Activated CD8-positive, alpha-beta memory T cell treated with anti-CD3 and anti-CD28 coated beads for 24 hours (primary cell): ENCODE data around the gene PIK3R6.

ENCODE experiments used
- DNase-seq: peaks from one replicate; pipeline ENCODE4 v3.0.0-alpha.2; 2020

The PIK3R6 gene

GRCh38 chr17:8893621-8894201, 26.2 kb upstream of the PIK3R6 start:
- DNase-seq = no peak

DNA sequence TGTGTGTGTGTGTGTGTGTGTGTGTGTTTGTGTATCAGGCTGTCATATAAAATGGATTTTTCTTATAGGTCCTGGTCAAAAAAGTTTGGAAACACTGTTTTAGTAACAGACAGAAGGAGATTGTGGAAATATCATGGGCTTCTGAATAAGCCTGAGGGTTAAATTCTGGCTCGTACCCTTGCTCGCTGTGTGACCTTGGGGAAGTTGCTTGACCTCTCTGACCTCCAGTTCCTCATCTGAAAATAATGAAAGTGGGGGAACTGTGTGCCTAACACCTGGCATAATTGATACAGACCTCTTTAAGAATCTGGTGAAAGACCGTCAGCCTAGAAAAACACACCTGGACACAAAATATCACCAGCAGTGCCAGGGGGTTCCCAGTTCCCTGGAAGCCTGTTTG, 25.6 kb upstream of the PIK3R6 start:
- no peak for DNase-seq

- DNase-seq = no peak
These were observed 24.8 kb upstream of the PIK3R6 start for GRCh38 chr17:8892338-8892690.

DNA sequence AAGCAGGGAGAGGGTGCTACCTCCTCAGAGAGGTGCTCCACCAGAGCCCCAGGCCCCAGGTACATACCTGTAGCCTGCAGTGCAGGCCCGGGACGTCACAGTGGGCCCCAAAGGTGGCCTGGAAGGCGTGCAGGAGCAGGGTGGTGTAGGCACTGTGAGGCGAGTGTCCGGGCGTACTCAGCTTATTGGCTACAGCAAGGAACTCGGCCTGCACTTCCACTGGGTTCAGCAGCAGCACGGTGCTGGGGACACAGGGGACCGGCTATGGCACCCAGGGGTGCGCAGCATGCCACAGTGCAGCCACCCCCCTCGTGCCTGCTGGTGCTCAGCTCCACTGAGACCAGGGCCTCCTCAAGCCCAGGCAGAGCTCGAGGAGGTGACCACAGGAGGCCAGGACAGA, 23.2 kb upstream of the PIK3R6 start:
- DNase-seq = no peak

GRCh38 chr17:8889458-8890210, 22.2 kb upstream of the PIK3R6 start:
- DNase-seq = no peak

DNA sequence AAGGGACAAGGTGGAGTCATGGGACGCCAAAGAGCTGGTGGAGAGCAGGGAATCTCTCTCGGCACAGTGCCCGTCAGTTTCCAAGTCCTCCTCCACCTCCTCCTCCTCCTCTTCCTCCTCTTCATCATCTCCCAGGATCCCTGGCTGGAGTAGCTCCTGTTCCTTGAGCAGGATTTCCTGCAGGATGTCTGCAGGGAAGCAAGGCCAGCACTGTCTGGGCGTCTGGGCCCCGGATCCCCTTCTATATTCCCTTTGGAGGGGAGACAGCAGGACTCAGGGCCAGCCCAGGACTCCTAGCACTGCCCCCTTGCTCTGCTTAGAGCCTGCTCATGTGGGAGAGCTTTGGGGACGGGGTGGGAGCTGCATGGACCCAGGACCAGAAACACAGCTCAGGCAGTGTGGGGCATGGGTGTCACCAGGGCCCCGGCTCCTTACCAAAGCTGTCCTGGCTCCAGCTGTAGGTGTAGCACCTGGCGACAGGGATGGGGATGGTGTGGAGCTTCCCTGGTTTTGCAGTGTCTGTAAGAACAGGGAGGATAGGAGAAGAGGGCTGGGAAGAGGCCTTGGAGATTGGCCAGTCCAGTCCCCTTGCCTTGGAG, 21.3 kb upstream of the PIK3R6 start:
- DNase-seq = no peak

DNA sequence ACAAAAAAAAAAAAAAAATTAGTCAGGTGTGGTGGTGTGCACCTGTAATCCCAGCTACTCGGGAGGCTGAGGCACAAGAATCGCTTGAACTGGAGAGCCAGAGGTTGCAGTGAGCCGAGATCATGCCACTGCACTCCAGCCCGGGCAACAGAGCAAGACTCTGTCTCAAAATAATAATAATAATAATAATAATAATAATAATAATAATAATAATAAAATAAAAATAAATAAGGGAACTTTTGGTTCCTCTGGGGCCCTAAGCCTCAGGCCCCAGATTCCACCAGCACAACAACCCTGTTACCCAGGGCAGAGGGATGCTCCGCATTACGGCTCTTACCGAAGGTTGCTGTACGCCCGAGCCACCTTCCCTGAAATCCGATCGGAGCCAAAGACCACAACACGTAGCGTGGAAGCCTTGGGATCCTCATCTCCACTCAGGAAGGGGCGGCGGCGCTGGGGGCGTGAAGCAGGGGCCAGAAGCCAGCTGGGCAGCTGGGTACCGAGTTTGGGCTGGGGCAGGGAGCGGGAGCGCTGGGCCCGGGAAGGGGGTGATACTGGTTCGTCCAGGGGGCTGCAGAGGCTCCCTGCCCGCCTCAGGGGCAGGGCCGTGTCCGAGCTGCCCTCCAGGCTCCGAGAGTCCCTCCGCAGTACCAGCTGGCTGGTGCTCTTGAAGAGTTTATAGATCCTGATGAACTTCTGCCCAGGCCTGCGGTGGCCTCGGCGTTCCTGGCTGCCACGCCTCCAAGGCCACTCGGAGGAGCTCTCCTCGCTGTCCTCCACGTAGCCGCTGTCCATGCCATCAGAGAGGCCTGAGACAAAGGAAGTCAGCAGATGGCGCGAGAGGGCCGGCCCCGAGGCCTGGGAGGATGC, 20.6 kb upstream of the PIK3R6 start:
- DNase-seq = no peak

- no peak for DNase-seq
These were observed 19.8 kb upstream of the PIK3R6 start for GRCh38 chr17:8887301-8887700.

DNA sequence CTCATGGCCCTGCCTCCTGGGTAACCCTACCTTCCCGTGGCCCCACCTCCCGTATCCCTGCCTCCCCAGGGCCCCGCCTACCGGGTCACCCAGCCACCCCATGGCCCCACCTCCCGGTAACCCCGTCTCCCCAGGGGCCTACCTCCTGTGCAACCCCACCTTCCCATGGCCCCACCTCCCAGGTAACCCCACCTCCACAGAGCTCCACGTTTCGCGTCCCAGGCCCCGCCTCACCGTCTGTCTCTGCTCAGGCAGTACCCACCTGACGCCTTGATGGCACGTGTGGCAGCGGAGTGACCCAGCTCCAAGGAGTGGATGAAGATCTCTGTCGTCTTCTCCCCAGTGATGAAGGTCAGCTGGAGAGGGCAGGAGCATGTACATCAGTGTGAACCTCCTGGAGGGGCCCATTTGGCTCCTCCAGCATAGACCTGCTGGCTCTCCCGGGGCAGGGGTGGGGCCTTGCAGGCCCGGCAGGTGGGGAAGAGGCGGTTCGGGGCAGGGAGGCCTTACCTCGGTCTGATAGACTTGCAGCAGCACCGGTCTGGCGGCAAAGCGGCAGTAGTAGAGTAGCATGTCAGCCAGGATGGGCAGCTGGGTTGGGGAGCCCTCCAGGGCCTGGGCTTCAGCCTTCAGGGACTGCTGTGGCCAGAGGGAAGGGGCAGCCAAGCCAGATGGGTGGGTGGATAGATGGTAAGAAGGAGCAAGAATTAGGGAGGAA, 18.7 kb upstream of the PIK3R6 start:
- no peak for DNase-seq

DNA sequence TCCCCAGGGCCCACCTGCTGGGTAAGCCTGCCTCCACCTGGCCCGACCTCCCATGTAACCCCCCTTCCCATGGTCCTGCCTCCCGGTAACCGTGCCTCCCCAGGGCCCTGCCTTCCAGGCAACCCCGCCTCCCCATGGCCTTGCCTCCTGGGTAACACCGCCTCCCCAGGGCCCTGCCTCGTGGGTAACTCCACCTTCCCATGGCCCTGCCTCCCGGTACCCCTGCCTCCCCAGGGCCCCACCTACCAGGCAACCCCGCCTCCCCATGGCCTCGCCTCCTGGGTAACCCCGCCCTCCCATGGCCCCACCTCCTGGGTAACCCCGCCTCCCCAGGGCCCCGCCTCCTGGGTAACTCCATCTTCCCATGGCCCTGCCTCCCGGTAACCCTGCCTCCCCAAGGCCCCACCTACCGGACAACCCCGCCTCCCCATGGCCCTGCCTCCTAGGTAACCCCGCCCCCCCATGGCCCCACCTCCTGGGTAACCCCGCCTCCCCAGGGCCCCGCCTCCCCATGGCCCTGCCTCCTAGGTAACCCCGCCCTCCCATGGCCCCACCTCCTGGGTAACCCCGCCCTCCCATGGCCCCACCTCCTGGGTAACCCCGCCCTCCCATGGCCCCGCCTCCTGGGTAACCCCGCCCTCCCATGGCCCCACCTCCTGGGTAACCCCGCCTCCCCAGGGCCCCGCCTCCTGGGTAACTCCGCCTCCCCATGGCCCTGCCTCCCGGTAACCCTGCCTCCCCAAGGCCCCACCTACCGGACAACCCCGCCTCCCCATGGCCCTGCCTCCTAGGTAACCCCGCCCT, 17.9 kb upstream of the PIK3R6 start:
- peak; percentile 70 for DNase-seq

GRCh38 chr17:8884336-8884990, 17.0 kb upstream of the PIK3R6 start:
- no peak for DNase-seq

DNA sequence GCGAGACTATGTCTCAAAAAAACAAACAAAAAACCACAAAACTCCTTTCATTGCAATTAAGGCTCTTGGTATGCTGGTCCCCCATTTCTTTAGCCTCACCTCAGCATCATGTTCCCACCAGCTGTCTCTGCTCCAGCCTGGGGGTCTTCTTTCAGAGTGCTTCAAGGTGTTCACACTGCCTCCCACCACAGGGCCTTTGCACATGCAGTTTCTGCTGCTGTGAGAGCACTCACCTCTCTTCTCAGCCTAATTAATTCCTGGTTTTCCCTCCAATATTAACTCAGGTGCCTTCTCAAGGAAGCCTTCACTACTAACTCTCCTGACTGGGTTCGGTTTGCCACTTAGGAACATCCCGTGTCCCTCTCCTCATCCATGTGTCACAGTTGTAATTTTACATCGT, 15.9 kb upstream of the PIK3R6 start:
- DNase-seq = no peak

- DNase-seq = no peak
These were observed 14.1 kb upstream of the PIK3R6 start for GRCh38 chr17:8881606-8882005.

DNA sequence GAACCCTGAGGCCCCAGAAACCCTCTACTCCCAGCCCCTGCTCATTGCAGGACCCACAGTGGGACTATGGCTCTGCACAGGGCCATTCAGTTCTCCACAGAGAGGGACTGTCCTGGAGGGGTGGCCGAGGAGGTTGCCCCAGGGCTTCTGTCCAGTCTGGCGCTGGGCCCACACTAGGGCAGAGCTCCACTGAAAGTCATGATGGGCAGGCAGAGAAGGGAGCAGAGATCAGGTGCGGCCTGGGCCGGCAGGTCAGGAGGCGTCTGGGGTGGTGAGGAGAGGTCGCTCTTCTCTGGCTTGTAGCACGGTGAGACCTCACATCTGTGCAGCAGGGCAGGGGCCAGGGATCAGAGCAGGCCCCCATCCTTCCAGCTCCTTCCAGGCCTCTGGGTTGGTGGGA, 13.0 kb upstream of the PIK3R6 start:
- DNase-seq = no peak

GRCh38 chr17:8879410-8879809, 11.9 kb upstream of the PIK3R6 start:
- no peak for DNase-seq

DNA sequence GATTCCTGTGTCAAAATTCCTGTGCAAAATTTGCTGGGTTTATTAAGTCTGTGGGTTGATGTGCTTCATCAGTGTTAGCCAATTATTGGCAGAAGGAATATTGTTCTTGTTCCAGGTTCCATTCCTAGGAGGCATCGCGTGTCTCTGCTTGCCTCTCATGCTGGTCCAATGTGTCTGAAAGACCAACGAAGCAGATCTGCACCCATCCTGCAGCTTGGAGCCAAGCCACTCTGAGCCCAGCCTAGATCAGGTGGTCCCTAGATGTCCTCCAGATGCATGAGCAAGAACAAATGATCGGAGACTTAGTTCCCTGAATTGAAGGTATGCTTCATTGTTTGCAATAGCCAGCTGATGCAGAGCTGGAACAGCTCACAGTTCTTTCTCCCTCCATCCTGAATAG, 10.5 kb upstream of the PIK3R6 start:
- no peak for DNase-seq

DNA sequence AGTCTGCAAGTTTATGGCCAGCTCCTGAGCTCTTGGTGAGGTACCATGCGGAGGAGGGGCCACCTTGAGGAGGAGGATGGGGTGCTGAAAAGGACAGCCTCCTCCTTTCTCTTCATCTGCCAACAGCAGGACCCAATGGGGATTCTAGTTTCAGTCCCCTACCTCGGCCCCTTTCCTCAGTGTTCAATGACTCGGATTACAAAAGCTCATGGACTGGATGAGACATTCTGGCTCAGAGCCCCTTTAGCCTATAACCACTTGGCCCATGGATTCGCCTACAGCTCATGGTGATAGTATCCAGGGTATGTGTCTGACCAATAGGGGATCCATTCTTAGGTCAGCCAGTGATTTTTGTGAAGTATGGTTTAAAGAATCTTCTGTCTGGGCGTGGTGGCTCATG, 8.5 kb upstream of the PIK3R6 start:
- DNase-seq = no peak

- no peak for DNase-seq
These were observed 8.0 kb upstream of the PIK3R6 start for GRCh38 chr17:8875436-8875835.

GRCh38 chr17:8873801-8874715, 6.6 kb upstream of the PIK3R6 start:
- no peak for DNase-seq

- no peak for DNase-seq
These were observed 5.4 kb upstream of the PIK3R6 start for GRCh38 chr17:8872705-8873435.
